ENCODE data around the gene DPYSL4. TPM values are rescaled to one million over a fixed set of nuclear protein-coding genes. Genes with fewer than 3 reads are reported as not detected.

DPYSL4 gene
- total RNA-seq, 1 donor from 2014 or later, result 33.8 TPM

DNA sequence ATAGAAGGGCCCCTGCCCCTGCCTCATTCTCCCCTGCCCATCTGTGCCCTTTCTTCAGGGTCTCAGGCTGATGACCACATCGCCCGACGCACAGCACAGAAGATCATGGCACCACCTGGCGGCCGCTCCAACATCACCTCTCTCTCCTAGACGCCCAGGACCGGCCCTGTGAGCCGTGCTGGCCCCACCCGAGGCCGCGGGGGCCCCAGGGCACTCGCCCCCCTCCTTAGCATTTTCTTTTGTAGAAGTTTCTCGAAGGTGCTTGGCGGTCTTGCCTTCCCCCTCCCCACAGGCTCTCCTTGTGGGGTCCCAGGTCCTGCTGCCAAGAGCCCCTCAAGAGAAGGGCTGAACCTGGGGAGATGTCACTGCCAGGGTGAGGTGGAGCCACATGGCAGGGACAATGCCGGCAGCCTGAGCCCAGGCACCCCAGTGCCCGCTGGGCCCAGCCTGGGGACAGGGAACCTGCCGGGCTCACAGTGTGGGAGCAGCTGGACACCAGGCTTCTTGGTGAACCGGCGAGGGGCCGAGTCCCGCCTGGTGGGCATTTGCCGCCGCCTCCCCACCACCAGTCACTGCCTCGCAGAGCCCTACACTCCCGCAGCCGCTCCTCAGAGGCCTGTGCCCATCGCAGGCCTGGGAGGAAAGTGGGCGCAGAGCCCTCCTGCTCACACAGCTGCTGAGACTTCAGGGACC lies 18.2 kb downstream of the DPYSL4 start:
- DNase-seq (ENCODE audit: extremely low spot score, unreplicated experiment), result no peak
- Mint-ChIP-seq H3K27ac (ENCODE audit: unreplicated experiment) (no peak overlapping the region), H3K27me3 (ENCODE audit: unreplicated experiment) (no peaks in the 10 kb centered on the region)

DNA sequence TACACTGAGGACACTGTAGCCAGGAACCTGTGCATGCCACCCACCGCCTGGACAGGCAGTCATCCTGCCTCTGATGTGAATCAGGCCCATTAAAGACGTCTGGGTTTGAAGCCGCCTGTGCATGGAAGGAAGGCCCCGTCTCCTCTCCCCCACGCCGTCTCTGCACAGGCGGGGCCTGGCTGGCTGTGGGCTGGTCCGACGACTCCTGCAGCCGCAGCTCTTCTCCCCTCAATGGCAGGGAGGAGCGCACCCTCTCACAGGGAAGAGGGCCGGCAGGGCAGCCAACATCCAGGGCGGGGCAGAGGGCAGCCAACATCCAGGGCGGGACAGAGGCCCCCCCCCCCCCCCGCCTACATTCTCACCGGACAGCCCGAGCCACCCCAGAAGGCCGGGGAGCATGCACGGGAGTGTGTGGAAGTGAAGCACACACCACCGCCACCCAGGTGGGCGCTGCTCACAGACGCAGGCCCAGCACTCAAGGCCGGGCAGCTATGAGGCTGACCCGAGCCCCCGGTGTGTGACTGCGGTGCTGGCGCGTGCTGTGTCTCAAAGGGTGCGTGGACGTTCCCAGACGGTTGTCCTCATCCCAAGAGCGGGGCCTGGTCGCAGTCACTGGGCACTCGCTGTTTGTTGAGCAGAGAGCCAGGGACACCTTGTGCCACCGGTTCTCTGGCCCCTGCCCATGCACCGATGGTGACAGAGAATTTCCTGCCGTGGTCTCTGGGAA lies 19.1 kb downstream of the DPYSL4 start:
- TF ChIP-seq, protein P1, sequence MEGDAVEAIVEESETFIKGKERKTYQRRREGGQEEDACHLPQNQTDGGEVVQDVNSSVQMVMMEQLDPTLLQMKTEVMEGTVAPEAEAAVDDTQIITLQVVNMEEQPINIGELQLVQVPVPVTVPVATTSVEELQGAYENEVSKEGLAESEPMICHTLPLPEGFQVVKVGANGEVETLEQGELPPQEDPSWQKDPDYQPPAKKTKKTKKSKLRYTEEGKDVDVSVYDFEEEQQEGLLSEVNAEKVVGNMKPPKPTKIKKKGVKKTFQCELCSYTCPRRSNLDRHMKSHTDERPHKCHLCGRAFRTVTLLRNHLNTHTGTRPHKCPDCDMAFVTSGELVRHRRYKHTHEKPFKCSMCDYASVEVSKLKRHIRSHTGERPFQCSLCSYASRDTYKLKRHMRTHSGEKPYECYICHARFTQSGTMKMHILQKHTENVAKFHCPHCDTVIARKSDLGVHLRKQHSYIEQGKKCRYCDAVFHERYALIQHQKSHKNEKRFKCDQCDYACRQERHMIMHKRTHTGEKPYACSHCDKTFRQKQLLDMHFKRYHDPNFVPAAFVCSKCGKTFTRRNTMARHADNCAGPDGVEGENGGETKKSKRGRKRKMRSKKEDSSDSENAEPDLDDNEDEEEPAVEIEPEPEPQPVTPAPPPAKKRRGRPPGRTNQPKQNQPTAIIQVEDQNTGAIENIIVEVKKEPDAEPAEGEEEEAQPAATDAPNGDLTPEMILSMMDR (IDR thresholded peaks at IDR 0.05), result no peak
- Mint-ChIP-seq H3K27ac (ENCODE audit: unreplicated experiment) (no peak overlapping the region), H3K4me3 (ENCODE audit: unreplicated experiment) (no peak overlapping the region), H3K9me3 (ENCODE audit: unreplicated experiment) (no peaks in the 10 kb centered on the region), H3K36me3 (ENCODE audit: unreplicated experiment) (no peaks in the 10 kb centered on the region), H3K4me1 (ENCODE audit: unreplicated experiment) (peaks cover 6% of the 10 kb centered on the region), H3K27me3 (ENCODE audit: unreplicated experiment) (no peaks in the 10 kb centered on the region)
- DNase-seq (ENCODE audit: extremely low spot score, unreplicated experiment), result no peak

More for the DNA sequence above, 18.2 kb downstream of the DPYSL4 start:
- TF ChIP-seq, protein P1 (IDR thresholded peaks at IDR 0.05), result no peak
- Mint-ChIP-seq H3K4me3 (ENCODE audit: unreplicated experiment) (no peak overlapping the region), H3K36me3 (ENCODE audit: unreplicated experiment) (no peaks in the 10 kb centered on the region), H3K4me1 (ENCODE audit: unreplicated experiment) (peaks cover 6% of the 10 kb centered on the region), H3K9me3 (ENCODE audit: unreplicated experiment) (no peaks in the 10 kb centered on the region)

DNA sequence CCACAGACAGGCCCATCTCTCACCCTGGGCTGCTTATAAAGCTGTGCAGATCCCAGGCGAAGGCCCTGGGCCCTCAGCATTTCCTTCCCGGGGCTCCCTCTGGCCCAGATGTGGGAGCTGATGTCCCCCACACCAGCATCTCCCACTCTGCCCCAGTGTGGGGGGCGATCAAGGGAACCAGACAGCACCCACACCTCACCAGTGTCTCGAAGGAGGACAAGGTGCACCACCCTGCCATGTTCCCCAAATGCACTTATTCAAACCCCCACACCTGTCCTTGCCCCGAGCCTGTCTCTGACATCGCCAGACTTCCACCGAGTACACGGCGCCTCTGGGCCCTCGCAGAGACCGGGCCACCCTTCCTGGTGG lies 19.6 kb downstream of the DPYSL4 start:
- no peak for DNase-seq (ENCODE audit: extremely low spot score, unreplicated experiment)
- Mint-ChIP-seq H3K36me3 (ENCODE audit: unreplicated experiment) (no peaks in the 10 kb centered on the region), H3K4me3 (ENCODE audit: unreplicated experiment) (no peak overlapping the region), H3K4me1 (ENCODE audit: unreplicated experiment) (peaks cover 6% of the 10 kb centered on the region), H3K27ac (ENCODE audit: unreplicated experiment) (no peak overlapping the region), H3K9me3 (ENCODE audit: unreplicated experiment) (no peaks in the 10 kb centered on the region), H3K27me3 (ENCODE audit: unreplicated experiment) (no peaks in the 10 kb centered on the region)
- TF ChIP-seq, protein P1 (IDR thresholded peaks at IDR 0.05), result no peak

DNA sequence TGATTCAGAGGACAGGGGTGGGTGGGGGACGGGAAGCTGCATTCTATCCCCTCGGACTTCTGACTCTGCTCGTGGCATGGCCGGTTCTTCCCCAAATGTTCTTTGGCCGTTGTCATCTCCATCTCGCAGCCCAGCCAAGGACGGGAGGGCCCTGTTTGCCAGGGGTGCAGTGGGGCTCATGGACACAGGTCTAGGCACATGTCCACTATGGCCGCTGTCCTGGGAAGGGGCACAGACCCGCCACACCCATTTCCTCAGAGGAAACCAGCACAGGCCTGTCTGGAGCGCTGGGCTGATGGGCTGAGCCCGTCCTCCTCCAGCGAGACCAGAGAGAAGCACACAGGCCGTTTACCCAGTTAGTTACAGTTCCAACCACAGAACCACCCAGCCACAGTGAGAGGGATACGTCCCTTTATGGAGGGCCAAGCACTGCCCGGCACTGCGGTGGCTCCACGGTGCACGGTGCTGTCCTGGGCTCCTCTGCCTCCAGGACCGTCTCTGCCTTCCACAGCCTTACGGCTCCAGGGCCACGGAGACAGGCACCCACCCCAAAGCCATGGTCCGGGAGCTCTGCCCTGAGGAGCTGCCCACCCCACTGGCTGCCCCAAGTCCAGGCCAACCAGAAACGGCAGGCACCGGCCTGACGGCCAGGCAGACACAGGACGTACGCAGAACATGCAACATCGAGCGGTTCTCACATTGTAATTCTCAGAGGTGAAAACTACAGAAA lies 20.2 kb downstream of the DPYSL4 start:
- Mint-ChIP-seq H3K4me3 (ENCODE audit: unreplicated experiment) (no peak overlapping the region), H3K27ac (ENCODE audit: unreplicated experiment) (no peak overlapping the region), H3K4me1 (ENCODE audit: unreplicated experiment) (peaks cover 6% of the 10 kb centered on the region), H3K9me3 (ENCODE audit: unreplicated experiment) (no peaks in the 10 kb centered on the region), H3K36me3 (ENCODE audit: unreplicated experiment) (no peaks in the 10 kb centered on the region), H3K27me3 (ENCODE audit: unreplicated experiment) (no peaks in the 10 kb centered on the region)
- TF ChIP-seq, protein P1 (IDR thresholded peaks at IDR 0.05), result no peak
- DNase-seq (ENCODE audit: extremely low spot score, unreplicated experiment), result no peak

All from osteocyte (in vitro differentiated cells).